GM12892 (cell line): ENCODE data around the gene KIF16B.
"Not testable (repeated sequence)": the region's sequence is repeated elsewhere in the genome, so short reads cannot be mapped to it uniquely, and the experiment has no call there.

ENCODE experiments used
- DNase-seq: peaks from one replicate; pipeline ENCODE4 v3.0.0; 2011; ENCODE audit not compliant: insufficient read length
- FAIRE-seq: peaks from 2 replicates; lab custom pipeline; 2011; peaks lifted over from hg19 to GRCh38; lab: Jason Lieb, UNC
- POLR2A ChIP-seq: IDR thresholded peaks from 2 replicates; pipeline ENCODE4 v1.6.1; 2011; ENCODE audit warnings: low read depth, low read length, control low read depth
- POLR2AphosphoS5 ChIP-seq: IDR thresholded peaks from 2 replicates; pipeline ENCODE4 v1.6.1; 2011; ENCODE audit warnings: low read depth, low read length, control low read depth
- TAF1 ChIP-seq: IDR thresholded peaks from 2 replicates; pipeline ENCODE4 v1.6.1; 2011; ENCODE audit warnings: low read depth, mild to moderate bottlenecking, control low read depth, low read length, borderline replicate concordance

KIF16B gene

GRCh38 chr20:16263582-16263981, 309.7 kb downstream of the KIF16B start:
- no peak for DNase-seq
- no peak for FAIRE-seq
- TF ChIP-seq TAF1 (no peak), POLR2A (no peak), POLR2AphosphoS5 (no peak)

DNA sequence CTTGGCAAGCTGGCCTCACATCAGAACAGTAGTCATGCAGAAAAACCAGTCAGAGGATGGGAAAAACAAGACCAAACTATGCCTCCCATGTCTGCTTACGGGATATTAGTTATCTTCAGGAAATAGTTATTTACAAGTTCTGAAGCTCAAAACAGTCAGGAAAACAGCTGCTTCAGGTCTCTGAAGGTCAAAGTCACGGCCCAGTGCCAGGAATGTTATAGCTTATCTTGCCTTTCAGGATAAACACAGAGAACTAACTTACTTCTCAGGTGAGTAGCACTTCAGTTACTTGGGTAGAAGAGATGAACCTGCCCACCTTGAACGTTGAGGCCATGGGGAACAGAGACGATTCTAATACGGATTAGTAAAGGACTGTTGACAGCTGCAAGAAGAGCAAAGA, 310.7 kb downstream of the KIF16B start:
- no peak for DNase-seq
- FAIRE-seq: no peak
- TF ChIP-seq POLR2AphosphoS5 (no peak), POLR2A (no peak), TAF1 (no peak)

DNA sequence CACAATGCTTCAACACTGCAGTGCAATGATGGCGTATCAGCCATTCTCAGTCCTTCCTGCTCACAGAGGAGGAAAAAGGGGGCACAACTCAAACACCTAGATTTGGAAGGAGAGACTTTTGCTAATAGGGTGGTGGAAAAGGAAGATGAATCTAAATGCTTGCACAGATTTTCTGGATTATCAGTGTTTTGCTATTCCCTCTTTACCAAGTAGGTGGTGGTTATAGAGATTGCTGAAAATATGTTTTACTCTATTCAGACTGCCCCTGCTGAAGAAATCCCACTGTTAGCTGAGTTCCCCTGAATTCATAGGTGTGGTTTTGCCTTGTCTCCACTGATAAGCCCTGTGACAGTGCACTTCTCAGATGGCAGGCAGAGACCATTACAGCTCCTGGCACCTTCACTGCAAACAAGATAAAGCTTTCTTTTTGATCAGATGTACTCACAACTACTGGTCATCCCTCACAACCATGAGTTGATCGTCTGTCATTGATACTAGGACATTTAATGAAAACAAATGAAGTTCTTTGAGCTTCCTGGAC, 311.4 kb downstream of the KIF16B start:
- TF ChIP-seq POLR2AphosphoS5: no peak
- no peak for TF ChIP-seq TAF1
- no peak for TF ChIP-seq POLR2A
- FAIRE-seq (no peak), DNase-seq (no peak)

DNA sequence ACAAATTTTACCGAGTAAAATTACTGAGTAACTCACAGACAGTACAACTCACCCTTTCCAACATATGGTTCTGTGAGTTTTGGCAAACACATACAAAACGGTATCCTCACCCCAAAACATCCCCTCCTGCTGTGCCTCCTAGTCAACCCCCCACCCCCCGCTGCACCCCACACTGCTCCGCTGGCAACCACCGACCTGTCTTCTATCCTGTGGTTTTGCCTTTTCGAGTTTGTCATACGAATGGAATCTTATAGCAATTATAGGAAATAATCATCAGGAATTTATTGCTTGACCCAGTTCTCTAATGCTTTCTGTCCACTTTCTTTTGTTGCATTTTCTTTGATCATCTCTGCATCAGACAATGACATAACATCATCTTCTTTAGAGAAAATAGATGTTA, 312.3 kb downstream of the KIF16B start:
- DNase-seq (no peak), FAIRE-seq (no peak)
- no peak for TF ChIP-seq TAF1
- TF ChIP-seq POLR2AphosphoS5: no peak
- TF ChIP-seq POLR2A: no peak

DNA sequence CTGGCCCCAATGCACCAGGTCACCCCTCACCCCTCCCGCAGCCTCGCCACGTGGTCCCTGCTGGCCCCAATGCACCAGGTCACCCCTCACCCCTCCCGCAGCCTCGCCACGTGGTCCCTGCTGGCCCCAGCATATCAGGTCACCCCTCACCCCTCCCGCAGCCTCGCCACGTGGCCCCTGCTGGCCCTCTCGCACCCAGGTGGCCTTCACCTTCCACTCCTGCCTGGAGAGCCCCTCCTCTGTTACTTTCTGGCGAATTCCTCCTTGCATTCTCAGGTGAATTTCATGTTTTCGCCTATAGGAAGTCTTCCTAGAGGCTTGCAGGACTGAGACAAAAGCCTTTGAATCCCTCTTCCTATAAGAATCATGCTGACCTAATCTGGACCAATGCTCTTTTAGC, 313.1 kb downstream of the KIF16B start:
- not testable (repeated sequence) for DNase-seq, FAIRE-seq

GRCh38 chr20:16258766-16259165, 314.5 kb downstream of the KIF16B start:
- DNase-seq (no peak), FAIRE-seq (no peak)
- TF ChIP-seq POLR2AphosphoS5: no peak
- no peak for TF ChIP-seq POLR2A
- TF ChIP-seq TAF1: no peak

DNA sequence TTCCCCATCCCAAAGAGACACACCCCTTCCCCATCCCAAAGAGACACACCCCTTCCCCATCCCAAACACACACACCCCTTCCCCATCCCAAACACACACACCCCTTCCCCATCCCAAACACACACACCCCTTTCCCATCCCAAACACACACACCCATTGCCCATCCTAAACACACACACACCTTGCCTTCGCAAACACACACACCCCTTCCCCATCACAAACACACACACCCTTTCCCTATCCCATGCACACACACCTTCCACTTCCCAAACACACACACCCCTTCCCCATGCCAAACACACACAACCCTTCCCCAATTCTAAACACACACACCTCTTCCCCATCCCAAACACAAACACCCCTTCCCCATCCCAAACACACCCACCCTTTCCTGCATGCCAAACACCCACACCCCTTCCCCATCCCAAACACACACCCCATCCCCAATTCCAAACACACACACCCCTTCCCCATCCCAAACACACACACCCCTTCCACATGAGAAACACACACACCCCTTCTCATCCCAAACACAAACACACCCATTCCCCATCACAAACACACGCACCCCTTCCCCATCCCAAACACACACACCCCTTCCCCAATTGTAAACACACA, 315.3 kb downstream of the KIF16B start:
- FAIRE-seq: no peak
- DNase-seq: no peak
- TF ChIP-seq POLR2A (no peak), TAF1 (no peak), POLR2AphosphoS5 (no peak)

DNA sequence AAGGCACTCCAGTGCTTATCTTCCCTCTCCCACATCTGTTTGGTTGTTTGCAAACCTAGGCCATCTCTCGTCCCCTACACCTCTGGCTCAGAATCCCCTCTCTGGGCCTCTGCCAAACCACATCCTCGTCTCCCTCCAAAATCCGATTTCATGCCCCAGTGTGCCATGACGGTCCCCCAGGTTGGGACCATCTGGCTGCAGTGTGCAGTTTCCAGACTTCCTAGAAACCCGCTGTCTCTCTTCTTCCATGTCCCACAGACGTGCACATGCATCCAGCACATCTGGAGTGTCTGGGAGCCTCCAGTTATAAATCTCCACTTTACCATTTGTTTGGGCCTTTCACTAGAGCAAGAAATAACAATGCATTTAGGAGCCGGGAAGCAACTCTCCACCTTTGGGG, 316.2 kb downstream of the KIF16B start:
- DNase-seq (no peak), FAIRE-seq (no peak)
- TF ChIP-seq POLR2AphosphoS5 (no peak), POLR2A (no peak), TAF1 (no peak)

GRCh38 chr20:16246870-16247269, 326.4 kb downstream of the KIF16B start:
- FAIRE-seq (no peak), DNase-seq (no peak)
- no peak for TF ChIP-seq TAF1
- no peak for TF ChIP-seq POLR2A
- TF ChIP-seq POLR2AphosphoS5: no peak

- DNase-seq: no peak
- TF ChIP-seq TAF1 (no peak), POLR2A (no peak), POLR2AphosphoS5 (no peak)
- FAIRE-seq: no peak
Measured at GRCh38 chr20:16246291-16246690, 327.0 kb downstream of the KIF16B start.

DNA sequence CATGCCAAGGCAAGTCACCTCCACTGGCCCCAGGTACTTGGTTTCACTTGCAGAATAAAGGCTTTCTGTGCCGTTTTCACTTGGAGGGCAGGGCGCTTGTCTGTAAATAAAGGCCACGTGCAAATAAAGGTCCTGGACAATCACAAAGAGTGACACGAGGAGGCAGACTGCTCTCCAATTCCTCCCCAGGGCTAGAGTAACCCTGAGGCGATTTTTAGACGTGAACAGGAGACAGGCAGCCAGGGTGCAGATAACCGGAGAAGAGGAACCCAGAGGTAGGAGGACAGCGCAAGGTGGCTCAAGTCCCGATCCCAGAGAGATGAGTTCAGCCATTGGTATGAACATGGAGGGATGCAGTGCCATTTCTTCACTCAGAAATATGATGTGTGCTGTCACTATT, 327.4 kb downstream of the KIF16B start:
- FAIRE-seq (no peak), DNase-seq (no peak)
- TF ChIP-seq POLR2AphosphoS5 (no peak), POLR2A (no peak), TAF1 (no peak)

GRCh38 chr20:16244892-16245291, 328.4 kb downstream of the KIF16B start:
- TF ChIP-seq TAF1 (no peak), POLR2AphosphoS5 (no peak), POLR2A (no peak)
- FAIRE-seq: no peak
- DNase-seq: no peak

GRCh38 chr20:16243470-16243869, 329.8 kb downstream of the KIF16B start:
- DNase-seq (no peak), FAIRE-seq (no peak)
- TF ChIP-seq TAF1: no peak
- no peak for TF ChIP-seq POLR2AphosphoS5
- no peak for TF ChIP-seq POLR2A

GRCh38 chr20:16241911-16242310, 331.3 kb downstream of the KIF16B start:
- TF ChIP-seq TAF1 (no peak), POLR2AphosphoS5 (no peak), POLR2A (no peak)
- no peak for DNase-seq
- no peak for FAIRE-seq
